Left hindlimb (tissue), 1 donor: Measurements from ENCODE around the gene TMEM270.
"Not testable (repeated sequence)": the region's sequence is repeated elsewhere in the genome, so short reads cannot be mapped to it uniquely, and the experiment has no call there.

Experiments
- DNase-seq: peaks from one replicate; pipeline ENCODE4 v3.0.0-alpha.2; 2018

The TMEM270 gene

GRCh38 chr7:73864981-73865711 lies 4.2 kb downstream of the TMEM270 start:
- no peak for DNase-seq

- no peak for DNase-seq
Observed at GRCh38 chr7:73865738-73866445, 4.9 kb downstream of the TMEM270 start.

GRCh38 chr7:73866446-73866767 lies 5.4 kb downstream of the TMEM270 start:
- no peak for DNase-seq

GRCh38 chr7:73869011-73869798 lies 8.2 kb downstream of the TMEM270 start:
- peak; percentile 59 for DNase-seq

- DNase-seq: peak; percentile 66
Observed at GRCh38 chr7:73870041-73870492, 9.1 kb downstream of the TMEM270 start.

GRCh38 chr7:73871163-73872011 lies 10.4 kb downstream of the TMEM270 start:
- DNase-seq: peak; percentile 77

- no peak for DNase-seq
Observed at GRCh38 chr7:73872056-73872908, 11.3 kb downstream of the TMEM270 start.

GRCh38 chr7:73876361-73876760 lies 15.4 kb downstream of the TMEM270 start:
- no peak for DNase-seq

- DNase-seq: no peak
Observed at GRCh38 chr7:73876973-73877372, 16.0 kb downstream of the TMEM270 start.

GRCh38 chr7:73879977-73880681 lies 19.2 kb downstream of the TMEM270 start:
- DNase-seq: no peak

GRCh38 chr7:73880755-73881328 lies 19.9 kb downstream of the TMEM270 start:
- no peak for DNase-seq

GRCh38 chr7:73881352-73882046 lies 20.5 kb downstream of the TMEM270 start:
- no peak for DNase-seq

- DNase-seq: no peak
Observed at GRCh38 chr7:73882047-73882402, 21.1 kb downstream of the TMEM270 start.

- DNase-seq: not testable (repeated sequence)
Observed at GRCh38 chr7:73884867-73885422, 24.0 kb downstream of the TMEM270 start.

GRCh38 chr7:73885433-73885974 lies 24.5 kb downstream of the TMEM270 start:
- no peak for DNase-seq

GRCh38 chr7:73885975-73886798 lies 25.2 kb downstream of the TMEM270 start:
- peak; percentile 87 for DNase-seq

GRCh38 chr7:73887762-73888161 lies 26.8 kb downstream of the TMEM270 start:
- DNase-seq: no peak

- DNase-seq: peak; percentile 56
Observed at GRCh38 chr7:73888959-73889358, 28.0 kb downstream of the TMEM270 start.
